SJSA1 (cell line): ENCODE measurements around the gene ZBTB20. TPM values are rescaled to one million over a fixed set of nuclear protein-coding genes. Genes with fewer than 3 reads are reported as not detected.

Experiments
- DNase-seq, 2 experiments: peaks; one replicate each; pipeline ENCODE4 v3.0.0-alpha.2; 2015 to 2020; ENCODE audit warnings: low spot score in 2 of 2, low read depth in 1 of 2
- H3K27ac ChIP-seq: fragments of 250-450 bp; sonication (Bioruptor Pico); 2 replicates; pipeline ENCODE4 v1.5.1; 2020; ENCODE audit warnings: mild to moderate bottlenecking, moderate library complexity
- H3K27me3 ChIP-seq: fragments of 250-450 bp; sonication (Bioruptor Pico); replicated peaks from 2 replicates; pipeline ENCODE4 v1.5.1; 2020; ENCODE audit warnings: mild to moderate bottlenecking, moderate library complexity
- H3K36me3 ChIP-seq: fragments of 250-450 bp; sonication (Bioruptor Pico); 2 replicates; pipeline ENCODE4 v1.5.1; 2020; ENCODE audit warnings: mild to moderate bottlenecking
- H3K4me1 ChIP-seq: fragments of 250-450 bp; sonication (Bioruptor Pico); replicated peaks from 2 replicates; pipeline ENCODE4 v1.6.1; 2021; ENCODE audit warnings: mild to moderate bottlenecking
- H3K4me3 ChIP-seq: fragments of 250-450 bp; sonication (Bioruptor Pico); 2 replicates; pipeline ENCODE4 v1.5.1; 2020; ENCODE audit warnings: mild to moderate bottlenecking
- H3K9me3 ChIP-seq: fragments of 250-450 bp; sonication (Bioruptor Pico); replicated peaks from 2 replicates; pipeline ENCODE4 v1.5.1; 2020; ENCODE audit warnings: mild to moderate bottlenecking
- total RNA-seq: library from RNA; depleted of rRNA; stranded (reverse); fragments of >200 nt; shearing (Covaris generic); gene quantifications from 2 replicates; pipeline ENCODE4 v1.2.3, GENCODE V29; 2014

Gene ZBTB20
- total RNA-seq, 1 experiment from 2014 or later, result 18.2 TPM

DNA sequence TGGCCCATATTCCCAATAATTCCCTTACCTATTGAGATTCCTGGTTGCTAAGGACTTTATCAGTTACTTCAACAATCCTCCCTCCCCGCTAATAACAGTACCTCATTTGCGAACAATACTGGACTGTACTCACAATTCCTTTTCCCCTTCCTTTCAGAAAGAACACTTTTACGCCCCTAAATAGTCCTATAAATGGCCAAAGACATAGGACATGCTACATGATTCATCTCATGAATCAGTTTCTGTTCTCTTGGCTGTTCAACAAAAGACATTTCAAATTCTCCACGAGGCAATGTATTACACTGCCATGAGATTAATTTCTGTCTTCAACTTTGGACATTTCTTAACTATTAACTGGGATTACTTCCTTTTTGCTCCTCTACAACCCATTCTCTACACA, 588.8 kb downstream of the ZBTB20 start:
- DNase-seq, result no peak
- Histone ChIP-seq H3K36me3 (peaks cover 16% of the 10 kb centered on the region), H3K9me3 (no peaks in the 10 kb centered on the region), H3K27ac (0 out of 2 replicates have a peak overlapping the region, but pooled peaks have one; percentile 12), H3K4me1 (peaks cover 37% of the 10 kb centered on the region), H3K4me3 (no peak overlapping the region), H3K27me3 (no peaks in the 10 kb centered on the region)

DNA sequence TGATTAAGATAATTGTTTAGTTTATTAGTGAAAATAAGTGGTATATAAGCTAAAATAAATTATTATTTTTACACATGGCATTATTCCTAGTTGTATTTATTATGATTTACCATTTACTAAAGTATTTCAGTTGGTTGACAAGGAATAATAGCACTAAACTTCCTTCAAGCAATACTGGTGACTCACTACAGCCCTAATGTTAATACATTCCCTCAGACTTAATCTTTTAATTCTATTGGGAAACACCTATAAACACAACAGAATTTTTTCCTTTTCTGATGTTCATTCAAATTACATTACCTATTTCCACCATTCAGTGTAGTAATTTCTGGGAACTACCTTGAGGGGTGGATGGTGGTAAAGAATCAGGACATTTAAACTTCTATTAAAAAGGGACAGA, 589.3 kb downstream of the ZBTB20 start:
- no peak for DNase-seq
- no peaks in the 10 kb centered on the region for H3K9me3 ChIP-seq
- no peak overlapping the region for H3K27ac ChIP-seq
- peaks cover 42% of the 10 kb centered on the region for H3K4me1 ChIP-seq
- H3K36me3 ChIP-seq, result peaks cover 16% of the 10 kb centered on the region
- no peak overlapping the region for H3K4me3 ChIP-seq
- H3K27me3 ChIP-seq, result no peaks in the 10 kb centered on the region

DNA sequence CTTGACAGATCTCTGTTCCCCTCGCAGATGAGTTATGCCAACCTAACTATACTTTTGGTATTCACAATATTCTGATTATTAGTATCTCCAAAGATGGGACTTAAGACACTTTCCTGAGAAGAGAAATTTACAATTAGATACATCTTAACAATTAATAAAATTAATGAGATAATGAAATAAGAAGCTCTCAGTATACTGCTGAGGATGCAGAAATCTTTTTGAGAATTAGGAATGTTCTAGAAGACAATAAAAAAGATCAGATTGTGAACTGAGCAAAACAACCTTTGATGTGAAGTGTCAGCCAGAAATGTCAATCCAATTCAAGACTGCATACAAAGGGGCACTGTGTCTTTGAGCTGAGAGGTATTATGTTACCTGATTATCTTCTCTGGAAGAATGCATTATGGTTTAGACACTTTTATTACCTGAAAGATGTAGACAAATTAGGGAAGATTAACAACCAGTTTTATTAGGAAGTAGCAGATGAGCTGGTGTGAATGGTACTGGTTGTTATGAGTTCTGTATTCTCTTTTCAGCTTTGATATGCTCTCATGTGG, 590.4 kb downstream of the ZBTB20 start:
- peaks cover 52% of the 10 kb centered on the region for H3K4me1 ChIP-seq

DNA sequence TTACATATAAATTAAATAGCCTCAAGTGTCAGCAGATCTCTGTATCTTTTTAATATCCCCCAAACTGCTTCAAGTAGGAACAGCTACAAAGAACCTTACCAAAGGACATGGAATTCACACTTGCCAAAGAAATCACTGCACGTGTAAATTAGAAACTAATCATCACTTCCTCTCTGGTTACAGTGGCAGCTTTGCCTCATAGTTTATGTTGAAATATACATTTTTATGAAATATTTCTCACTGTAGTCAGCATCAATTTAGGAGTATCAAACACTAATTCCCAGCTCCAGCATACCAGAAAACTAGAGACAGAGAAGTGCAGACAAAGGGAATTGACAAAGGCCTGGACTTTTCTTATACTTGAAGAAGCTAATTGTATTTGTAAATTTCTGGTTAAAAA, 592.4 kb downstream of the ZBTB20 start:
- H3K36me3 ChIP-seq, result peaks cover 18% of the 10 kb centered on the region
- no peaks in the 10 kb centered on the region for H3K9me3 ChIP-seq
- H3K4me3 ChIP-seq, result no peak overlapping the region
- H3K27ac ChIP-seq, result no peak overlapping the region
- no peak for DNase-seq
- H3K4me1 ChIP-seq, result peaks cover 72% of the 10 kb centered on the region
- no peaks in the 10 kb centered on the region for H3K27me3 ChIP-seq

More for the DNA sequence above, 590.4 kb downstream of the ZBTB20 start:
- DNase-seq, result no peak
- Histone ChIP-seq H3K27ac (no peak overlapping the region), H3K36me3 (peaks cover 16% of the 10 kb centered on the region), H3K9me3 (no peaks in the 10 kb centered on the region), H3K4me3 (no peak overlapping the region), H3K27me3 (no peaks in the 10 kb centered on the region)

DNA sequence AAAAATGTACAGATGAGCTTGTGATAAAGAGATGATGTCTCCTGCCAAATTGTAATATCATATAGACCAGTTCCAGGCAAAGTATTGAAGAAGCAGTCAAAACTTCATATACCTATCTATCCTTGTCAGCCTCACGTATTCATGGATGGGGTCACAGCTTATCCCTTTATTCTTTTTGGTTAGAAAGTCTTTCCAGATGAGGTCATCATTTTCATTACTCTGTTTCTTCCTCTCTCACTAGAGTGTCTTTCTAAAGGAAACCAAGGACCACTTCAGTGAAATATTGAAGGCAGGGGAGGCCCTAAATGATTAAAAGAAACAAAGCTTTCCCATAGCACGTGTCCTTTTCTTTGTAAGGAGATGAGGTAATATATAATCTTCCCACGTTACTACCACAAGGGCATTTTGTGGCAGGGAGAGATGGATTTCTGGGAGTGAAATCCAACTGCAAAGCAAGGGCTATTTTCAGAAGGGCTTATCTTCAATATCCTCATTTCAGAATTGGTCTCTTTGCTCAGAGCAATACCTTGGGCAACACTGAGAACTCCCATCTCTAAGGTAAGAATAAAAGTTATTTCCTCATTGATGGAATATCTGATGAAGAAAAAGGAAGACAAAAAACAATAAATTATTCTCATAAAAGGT, 593.0 kb downstream of the ZBTB20 start:
- Histone ChIP-seq H3K9me3 (no peaks in the 10 kb centered on the region), H3K4me3 (no peak overlapping the region), H3K27me3 (no peaks in the 10 kb centered on the region), H3K27ac (peak overlapping the region; percentile 22), H3K4me1 (peaks cover 73% of the 10 kb centered on the region), H3K36me3 (peaks cover 18% of the 10 kb centered on the region)
- no peak for DNase-seq

DNA sequence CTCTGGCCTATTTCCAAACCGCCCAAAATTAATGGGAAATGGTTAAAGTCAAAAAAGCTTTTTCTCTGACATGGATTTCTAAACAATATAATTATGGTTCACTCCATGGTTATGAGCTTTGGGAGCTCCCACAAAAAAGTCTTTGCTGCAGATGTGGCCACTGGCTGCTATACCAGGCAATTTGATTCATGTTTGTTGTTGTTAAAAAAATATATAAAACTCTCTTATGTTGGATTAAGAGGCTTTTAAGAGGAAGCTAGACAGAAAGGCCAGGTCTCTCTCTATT, 594.6 kb downstream of the ZBTB20 start:
- no peak for DNase-seq
- no peaks in the 10 kb centered on the region for H3K27me3 ChIP-seq
- peaks cover 63% of the 10 kb centered on the region for H3K4me1 ChIP-seq
- H3K9me3 ChIP-seq, result no peaks in the 10 kb centered on the region
- H3K4me3 ChIP-seq, result no peak overlapping the region
- H3K36me3 ChIP-seq, result peaks cover 18% of the 10 kb centered on the region
- H3K27ac ChIP-seq, result peak overlapping the region; percentile 54

DNA sequence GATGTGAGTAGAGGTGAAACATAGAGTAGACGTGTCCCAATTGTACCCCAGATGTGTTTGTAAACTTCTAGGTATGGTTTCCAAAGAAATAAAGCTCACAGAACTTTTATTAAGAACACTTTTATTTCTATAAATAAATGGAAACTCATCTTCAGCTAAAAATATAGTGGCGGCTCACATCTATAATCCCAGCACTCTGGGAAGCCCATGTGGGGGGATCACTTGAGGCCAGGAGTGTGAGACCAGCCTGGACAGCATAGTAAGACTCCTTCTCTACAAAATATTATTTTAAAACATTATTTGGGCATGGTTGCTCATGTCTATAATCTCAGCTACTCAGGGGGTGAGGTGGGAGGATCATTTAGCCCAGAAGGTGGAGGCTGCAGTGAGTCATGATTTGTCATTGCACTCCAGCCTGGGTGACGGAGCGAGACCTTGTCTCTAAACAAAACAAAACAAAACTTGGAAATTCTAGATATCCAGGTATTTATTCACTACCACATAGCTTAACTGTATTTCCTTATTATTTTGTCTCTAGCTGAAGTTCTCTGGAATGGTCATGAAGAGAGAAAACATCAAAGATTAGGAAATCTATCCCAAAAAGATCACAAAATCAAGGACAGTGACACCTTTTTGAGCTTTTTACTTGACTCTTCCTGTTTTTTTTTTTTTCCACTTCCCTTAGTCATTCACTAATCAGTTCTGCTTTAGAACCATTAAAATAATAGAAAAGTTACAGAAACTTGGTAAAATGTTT, 595.1 kb downstream of the ZBTB20 start:
- H3K27ac ChIP-seq, result peak overlapping the region; percentile 54
- H3K4me1 ChIP-seq, result peaks cover 63% of the 10 kb centered on the region
- no peaks in the 10 kb centered on the region for H3K27me3 ChIP-seq
- H3K9me3 ChIP-seq, result no peaks in the 10 kb centered on the region
- peaks cover 19% of the 10 kb centered on the region for H3K36me3 ChIP-seq
- H3K4me3 ChIP-seq, result no peak overlapping the region
- DNase-seq, result peak; percentile 74 to 75

DNA sequence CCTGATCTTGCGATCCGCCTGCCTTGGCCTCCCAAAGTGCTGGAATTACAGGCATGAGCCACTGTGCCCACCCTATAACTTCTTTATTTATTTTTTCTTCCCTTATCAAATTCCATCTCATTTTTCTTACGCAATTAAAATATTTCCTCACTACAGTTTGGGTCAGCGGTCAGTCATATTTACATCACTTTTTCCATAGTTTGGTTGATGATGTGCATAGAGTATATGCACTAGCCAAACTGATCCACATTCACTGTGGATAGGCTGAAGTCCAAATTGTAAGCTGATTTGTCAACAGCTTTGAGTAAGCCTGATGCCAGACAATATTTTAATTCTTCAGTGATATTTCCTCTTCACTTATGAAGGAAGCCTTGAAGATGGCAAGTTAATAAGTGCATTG, 596.9 kb downstream of the ZBTB20 start:
- Histone ChIP-seq H3K27ac (peak overlapping the region; percentile 25; the same call in 1 of the 2 replicates), H3K36me3 (peaks cover 16% of the 10 kb centered on the region; the same call in 1 of the 2 replicates), H3K27me3 (no peaks in the 10 kb centered on the region), H3K9me3 (no peaks in the 10 kb centered on the region), H3K4me3 (no peak overlapping the region), H3K4me1 (peaks cover 70% of the 10 kb centered on the region)
- peak in 1 of 2 experiments; percentile 22 for DNase-seq

DNA sequence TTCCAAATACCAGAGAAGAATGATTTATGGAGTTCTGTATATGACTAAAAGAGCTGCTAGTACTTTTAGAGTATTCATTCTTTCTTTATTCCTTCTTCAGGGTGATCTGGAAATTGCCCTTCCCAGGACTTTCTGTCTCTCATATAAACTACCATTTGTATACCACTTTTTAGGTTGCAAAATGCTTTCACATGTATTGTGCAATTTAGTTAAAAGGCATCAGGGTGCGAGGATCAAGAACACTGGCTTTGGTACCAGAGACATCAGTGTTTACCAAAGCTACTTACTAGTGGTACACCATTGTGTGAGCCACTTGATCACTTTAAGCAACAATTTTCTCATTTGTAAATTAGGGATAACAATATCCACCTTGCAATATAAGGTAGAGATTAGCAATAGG, 601.9 kb downstream of the ZBTB20 start:
- Histone ChIP-seq H3K36me3 (peaks cover 4% of the 10 kb centered on the region; the same call in 1 of the 2 replicates), H3K9me3 (no peaks in the 10 kb centered on the region), H3K4me1 (peaks cover 37% of the 10 kb centered on the region), H3K27ac (peak overlapping the region; percentile 47), H3K4me3 (no peak overlapping the region), H3K27me3 (no peaks in the 10 kb centered on the region)
- no peak for DNase-seq

DNA sequence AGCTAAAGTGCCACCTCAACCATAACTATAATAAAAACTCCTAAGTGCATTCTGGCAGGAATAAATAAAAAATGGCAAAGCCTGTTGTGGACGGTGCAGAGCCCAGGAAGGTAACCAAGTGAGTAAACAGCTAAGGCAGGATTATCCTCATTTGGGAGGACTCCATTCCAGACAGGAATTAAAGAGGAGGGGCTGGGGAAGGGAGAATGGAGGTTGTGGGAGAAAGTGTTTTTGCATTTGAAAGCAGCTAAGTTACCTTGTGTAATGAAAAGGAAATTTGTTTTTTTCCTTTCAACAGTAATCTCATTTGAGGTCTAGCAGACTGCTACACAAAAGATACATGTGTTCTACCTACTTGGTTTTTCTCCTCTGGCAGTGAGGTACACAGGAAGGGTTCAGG, 604.7 kb downstream of the ZBTB20 start:
- H3K27ac ChIP-seq, result no peak overlapping the region
- peaks cover 32% of the 10 kb centered on the region for H3K4me1 ChIP-seq
- peaks cover 4% of the 10 kb centered on the region; the same call in 1 of the 2 replicates for H3K36me3 ChIP-seq
- H3K27me3 ChIP-seq, result no peaks in the 10 kb centered on the region
- no peak for DNase-seq
- no peaks in the 10 kb centered on the region for H3K9me3 ChIP-seq
- no peak overlapping the region for H3K4me3 ChIP-seq

DNA sequence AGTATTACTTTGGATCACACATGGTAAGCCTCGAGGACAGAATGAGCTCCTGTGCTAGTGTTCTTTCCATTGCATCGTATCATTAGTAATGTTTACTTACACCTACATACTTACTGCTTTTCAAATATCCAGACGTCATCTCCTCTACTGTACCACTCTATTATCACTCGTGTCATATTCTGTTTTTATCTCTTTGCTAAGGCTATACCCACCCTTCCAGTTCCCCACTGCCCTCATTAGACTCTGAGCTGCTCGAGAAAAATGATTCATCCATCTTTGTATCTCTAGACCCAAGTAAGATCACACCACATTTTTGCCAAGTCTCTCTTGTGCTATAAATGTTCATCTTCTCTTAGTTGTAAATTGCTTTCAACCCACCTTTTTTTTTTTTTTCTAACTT, 607.6 kb downstream of the ZBTB20 start:
- H3K4me1 ChIP-seq, result peaks cover 11% of the 10 kb centered on the region
- no peaks in the 10 kb centered on the region; the same call in 1 of the 2 replicates for H3K36me3 ChIP-seq
- no peak overlapping the region for H3K4me3 ChIP-seq
- H3K27ac ChIP-seq, result no peak overlapping the region
- DNase-seq, result no peak
- no peaks in the 10 kb centered on the region for H3K27me3 ChIP-seq
- no peaks in the 10 kb centered on the region for H3K9me3 ChIP-seq

DNA sequence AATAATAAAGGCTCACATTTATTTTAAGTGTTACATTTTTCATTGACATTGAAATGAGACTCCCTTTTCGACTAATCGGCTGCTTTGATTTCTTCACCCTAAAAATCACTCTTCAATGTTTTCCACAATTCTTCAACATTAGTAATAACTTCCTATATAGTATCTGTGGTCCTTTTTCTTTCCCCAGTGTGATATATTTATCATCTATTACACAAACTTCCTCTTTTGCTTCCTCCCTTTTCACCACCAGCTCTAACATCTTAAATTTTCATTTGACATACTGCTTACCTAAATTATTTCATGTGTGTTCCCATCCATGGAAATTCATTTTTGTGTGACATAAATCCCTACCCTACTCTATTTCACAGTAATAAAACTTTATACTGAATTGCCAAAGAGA, 608.9 kb downstream of the ZBTB20 start:
- Histone ChIP-seq H3K27ac (no peak overlapping the region), H3K4me3 (no peak overlapping the region), H3K36me3 (no peaks in the 10 kb centered on the region; the same call in 1 of the 2 replicates), H3K4me1 (no peaks in the 10 kb centered on the region), H3K9me3 (no peaks in the 10 kb centered on the region), H3K27me3 (no peaks in the 10 kb centered on the region)
- no peak for DNase-seq

DNA sequence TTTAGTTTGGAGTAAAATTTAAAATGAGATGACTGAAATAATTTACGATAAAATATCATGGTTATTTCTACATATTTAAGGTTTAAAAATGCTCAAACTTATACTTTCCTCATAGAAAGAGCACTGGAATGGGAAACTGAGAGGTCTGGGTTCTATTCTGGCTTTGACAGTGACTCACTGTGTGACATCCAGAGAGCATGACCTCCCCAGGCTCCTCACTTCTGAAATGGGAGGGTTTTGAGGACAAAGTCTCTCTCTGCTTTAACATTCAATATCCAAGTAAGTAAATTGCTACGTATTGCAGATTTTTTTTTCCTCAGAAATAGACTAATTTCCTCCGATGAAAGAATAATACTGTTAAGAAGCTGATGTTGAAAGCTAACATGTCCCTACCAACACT, 618.6 kb downstream of the ZBTB20 start:
- Histone ChIP-seq H3K36me3 (peaks cover 12% of the 10 kb centered on the region), H3K27me3 (no peaks in the 10 kb centered on the region), H3K9me3 (no peaks in the 10 kb centered on the region), H3K27ac (no peak overlapping the region), H3K4me1 (peaks cover 3% of the 10 kb centered on the region), H3K4me3 (no peak overlapping the region)
- DNase-seq, result no peak

DNA sequence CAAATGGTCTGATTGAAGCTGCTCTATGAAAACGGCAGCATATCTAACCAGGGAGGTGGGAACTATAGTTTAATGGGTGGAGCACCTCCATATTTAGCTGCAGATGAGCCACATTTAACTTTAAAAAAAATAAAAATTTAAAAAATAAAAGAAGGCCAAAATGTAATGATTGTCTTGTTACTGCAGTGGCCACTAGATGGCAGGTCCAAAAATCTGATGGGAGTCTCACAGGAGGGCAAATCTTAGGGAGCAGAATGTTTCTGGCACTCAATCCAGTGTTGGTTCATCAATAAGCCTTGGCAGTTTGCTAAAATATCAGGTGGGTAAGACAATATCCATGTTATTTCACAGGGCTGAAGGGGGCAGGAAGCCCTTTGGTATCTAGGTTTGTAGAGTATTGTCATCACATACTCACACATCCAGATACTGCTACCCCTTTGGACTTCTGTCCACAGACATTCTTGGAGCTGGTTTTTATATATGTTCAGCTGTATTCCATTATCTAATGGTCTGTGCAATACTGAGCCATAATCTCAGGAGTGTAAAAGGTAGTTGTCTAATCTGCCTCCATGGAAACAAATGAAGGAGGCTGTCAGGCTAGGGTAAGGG, 619.9 kb downstream of the ZBTB20 start:
- DNase-seq, result no peak
- Histone ChIP-seq H3K27ac (no peak overlapping the region), H3K4me3 (no peak overlapping the region), H3K27me3 (no peaks in the 10 kb centered on the region), H3K4me1 (peaks cover 3% of the 10 kb centered on the region), H3K36me3 (peaks cover 7% of the 10 kb centered on the region), H3K9me3 (no peaks in the 10 kb centered on the region)
